ENCODE data around the gene PSMD1.
"Not testable (repeated sequence)": the region's sequence is repeated elsewhere in the genome, so short reads cannot be mapped to it uniquely, and the experiment has no call there.

Gene PSMD1

DNA sequence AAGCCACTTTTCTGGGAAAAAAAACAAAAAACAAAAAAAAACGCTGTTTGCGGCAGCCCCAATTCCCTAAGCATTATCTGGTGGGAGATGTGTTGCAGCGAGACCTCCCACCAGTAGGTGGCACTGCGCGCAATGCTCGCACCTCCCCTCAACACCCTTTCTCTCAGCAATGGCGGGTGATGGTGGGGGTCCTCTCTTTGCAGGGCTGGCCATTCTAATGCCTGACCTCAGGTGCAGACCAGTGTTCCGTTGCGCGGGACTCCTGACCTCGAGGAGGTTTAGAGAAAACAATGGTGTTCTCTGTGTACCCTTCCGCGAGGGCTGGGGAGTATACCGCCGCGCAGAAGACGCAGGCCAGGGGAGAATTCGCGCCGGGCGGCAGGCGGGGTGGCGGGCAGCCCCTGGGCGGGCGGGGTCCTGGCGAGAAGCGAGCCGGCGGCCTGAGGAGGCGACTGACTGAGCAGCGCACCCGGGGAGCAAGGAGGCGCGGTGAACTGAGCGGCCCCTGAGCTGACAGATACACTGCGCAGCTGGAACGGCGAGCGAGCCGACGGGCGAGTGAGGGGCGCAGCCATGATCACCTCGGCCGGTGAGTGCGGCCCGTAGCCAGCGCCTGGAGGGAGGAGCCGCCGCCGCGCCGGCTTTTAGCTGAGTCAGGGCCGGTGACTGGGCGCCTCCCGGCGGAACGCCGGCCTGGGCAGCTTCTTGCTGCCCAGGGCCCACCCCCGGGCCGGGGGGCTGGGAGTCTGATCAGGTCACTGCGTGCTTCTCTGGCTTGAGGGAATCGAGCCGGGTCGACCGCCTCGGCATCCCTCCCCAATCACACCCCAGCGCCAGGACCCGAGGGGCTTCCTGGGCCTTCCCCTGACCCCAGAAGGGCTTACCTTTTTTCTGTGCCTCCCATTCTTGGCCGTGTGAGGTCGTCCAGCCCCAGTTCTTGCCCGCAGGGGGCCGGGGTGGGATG, at the start of gene PSMD1:
Gene PSMD1, plus strand, starts transcription at position 415 of the 964 bp plus-strand sequence. Its CDS starts 159 bp downstream, at position 574.
- peak; percentile 68 for DNase-seq

DNA sequence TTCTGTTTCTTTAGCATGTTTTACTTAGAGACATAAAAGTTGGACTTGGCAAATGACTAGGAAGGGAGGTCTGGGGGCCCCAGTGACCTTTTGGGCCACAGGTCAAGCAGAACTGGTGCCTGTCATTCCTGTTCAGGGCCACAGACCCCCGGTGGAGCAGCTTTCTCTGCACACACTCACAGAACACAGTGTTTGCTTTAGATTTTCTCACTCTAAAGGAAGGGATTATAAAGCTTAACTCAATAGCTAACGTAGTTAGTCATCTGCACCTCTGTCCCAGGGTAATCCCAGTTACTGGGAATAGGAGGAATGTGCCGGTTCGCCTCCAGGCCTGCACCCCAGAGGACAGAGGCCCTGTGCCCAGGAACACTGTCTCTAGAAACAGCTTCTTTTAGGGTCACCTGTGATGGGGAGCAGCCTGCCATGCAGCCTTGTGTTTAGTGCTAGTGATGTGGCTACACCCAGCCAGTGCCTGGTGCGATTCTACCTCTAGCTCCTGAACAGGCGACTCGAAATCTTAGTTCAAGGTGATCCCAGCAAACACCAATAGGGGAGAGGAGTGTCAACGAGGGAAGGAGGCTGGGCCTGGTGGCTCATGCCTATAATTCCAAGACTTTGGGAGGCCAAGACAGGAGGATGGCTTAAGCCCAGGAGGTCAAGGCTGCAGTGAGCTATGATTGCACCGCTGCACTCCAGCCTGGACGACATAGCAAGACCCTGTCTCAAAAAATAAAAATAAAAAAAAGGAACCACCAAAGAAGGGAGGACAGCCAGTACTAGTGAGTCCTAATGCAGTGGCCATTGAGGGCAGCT, 49.2 kb upstream of the PSMD1 start:
- DNase-seq: no peak

DNA sequence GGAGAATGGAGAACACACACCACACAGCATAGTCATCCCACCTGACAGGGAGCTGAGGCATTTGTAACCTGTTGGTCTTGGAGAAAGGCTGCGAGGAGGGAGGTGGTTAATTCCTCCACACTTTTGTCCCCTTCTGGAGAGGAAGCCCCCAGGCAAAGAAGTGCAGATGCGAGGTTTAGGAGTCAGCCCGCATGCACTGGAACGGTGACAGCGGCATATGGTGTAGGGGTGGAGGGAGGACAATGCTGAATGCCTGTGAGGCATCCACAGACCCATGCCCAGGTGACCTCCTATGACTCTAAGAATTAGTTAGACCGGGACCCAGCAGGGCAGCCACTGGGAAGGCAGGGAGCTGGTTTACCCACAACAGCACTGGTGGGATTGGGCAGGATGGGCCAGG, 48.5 kb upstream of the PSMD1 start:
- DNase-seq: no peak

DNA sequence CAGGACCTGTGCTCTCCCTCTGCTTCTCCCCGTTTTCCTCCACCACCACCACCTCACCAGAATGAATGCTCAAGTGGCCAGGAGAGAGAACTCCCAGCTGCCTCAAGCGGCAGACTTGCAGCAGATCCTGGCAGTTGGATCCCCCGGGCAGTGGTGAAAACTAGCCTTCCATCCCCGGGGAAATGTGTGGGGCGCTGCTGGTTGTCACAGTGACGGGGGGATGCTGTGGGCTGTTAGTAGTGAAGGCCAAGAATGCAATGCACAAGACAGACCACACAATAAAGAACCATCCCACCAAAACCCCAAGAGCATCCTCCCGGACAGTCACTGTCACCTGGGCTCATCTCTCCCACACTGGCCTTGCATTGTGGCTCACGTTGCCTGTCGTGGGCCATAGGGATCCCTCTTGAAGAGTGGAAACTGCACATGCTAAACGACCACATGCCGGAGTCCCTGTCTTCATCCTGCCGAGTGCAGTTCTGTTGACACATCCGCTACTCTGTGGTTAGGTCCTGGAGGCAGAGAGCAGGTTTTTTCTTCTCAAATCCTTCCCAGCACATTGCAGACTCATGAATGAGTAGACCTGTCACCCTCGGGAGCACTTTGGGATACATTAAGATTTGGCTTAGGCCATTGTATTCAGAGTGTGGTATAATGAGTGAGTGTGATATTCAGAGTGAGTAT, 47.3 kb upstream of the PSMD1 start:
- no peak for DNase-seq

DNA sequence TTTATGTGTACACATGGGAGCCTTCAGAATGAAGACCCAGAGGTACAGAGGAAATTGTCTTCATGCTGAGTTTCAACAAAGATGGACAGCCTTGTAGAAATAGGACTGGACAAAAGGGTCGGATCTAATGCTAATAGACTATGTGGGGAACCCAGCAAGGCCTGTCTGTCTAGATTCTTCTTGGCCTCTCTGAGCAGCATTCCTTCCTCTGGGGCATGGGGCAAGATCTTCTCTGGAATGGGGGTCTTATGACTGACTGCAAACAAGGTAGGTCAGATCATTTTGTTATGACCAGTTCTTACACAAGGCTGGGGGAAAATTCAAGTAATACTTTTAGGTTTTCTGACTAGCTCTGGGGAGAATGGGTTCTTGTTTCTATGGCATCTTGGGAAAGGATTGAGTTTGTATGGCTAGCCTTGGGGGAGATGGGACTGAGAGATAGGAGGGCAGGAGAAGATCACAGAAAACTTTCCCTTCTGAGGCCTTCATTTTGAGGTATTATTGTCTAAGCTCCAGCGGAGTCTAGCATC, 46.4 kb upstream of the PSMD1 start:
- no peak for DNase-seq

DNA sequence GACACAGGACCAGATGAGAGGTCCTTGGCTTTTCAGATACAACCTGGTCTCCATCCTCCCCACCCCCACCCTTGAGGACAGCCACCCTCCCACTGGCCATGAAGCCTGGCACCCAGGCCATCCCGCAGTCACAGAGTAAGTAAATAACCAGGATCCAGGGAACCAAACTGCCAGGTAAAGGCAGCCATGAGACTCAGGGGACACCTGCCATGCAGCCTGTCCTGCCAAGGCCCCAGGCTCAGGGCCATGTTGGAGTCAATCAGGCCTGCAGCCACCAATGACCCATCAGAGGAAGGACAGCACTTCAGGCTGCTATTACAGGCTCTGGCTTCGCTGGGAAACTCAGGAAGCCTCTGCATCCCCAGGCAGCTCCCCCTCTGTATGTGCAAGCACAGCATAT, 45.1 kb upstream of the PSMD1 start:
- no peak for DNase-seq

DNA sequence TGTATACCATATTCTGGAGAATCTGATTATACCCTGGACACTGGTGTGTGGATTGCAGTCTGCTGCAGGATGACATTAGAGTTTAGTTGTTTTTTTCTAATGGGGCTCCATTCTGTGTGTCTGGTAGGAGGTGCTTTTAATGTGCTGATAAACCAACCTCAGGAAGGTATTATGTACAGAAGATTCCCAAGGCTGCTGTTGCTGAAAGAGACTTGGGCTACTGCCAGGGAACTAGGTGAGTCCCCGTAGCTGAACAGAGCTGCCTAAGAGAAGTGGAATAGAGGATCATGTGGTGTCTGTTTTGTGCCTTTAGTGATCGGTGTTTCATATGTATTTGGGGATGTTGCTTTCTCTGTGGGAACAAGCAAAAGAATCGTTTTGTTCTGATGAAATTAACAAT, 44.2 kb upstream of the PSMD1 start:
- no peak for DNase-seq

DNA sequence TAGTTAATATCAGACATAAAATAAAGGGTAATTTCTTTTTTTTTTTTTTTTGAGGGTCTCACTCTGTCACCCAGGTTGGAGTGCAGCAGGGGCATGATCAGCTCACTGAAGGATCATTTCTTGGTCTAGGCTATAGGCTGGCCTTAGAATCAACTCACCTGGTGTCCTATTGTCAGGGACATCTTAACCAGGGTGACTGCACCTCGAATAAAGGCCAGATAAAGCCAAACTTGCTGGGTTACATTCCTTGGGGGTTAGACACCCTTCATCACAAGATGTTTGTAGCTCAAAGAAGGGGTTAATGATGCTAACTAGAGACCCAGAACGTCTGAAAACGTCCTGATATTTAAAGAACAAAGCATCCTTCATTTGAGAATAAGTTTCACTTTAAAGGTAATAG, 42.8 kb upstream of the PSMD1 start:
- no peak for DNase-seq

DNA sequence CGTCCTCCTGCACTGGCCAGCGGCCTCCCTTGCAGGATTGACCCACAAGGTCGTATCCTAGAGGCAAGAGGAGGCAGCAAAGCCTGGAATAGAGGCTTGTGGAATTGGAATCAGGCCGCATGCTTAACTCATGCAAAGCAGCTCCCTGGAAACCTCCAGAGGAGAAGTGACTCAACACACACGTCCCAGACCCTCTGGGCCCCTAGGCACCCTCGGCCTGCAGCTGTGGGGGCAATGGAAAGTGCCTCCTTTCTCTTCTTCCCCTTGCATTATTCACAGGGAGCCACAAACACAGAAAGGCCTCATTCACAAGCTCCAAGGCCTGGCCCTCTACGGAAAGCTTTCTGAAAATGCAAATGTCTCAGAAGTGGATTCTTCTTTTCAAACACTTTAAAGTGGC, 41.2 kb upstream of the PSMD1 start:
- no peak for DNase-seq

DNA sequence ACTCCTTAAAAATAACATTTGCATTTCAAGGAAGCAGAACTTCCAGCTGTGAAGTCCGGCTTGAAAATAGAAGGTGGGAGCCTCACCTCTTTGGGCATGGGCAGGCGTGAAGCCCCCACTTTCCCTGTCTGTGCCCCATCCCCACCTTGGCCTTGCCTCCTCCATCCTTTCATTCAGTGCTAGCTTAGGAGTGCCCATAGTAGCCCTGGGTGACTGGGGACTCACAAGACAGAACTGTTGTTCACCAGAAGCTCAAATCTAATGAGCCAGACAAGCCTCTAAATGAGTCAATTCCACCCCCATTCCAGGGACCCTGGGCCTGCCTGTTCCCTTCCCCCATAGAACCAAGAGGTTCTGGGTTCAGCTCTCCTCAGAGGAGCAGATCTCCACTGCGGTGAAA, 40.7 kb upstream of the PSMD1 start:
- no peak for DNase-seq

DNA sequence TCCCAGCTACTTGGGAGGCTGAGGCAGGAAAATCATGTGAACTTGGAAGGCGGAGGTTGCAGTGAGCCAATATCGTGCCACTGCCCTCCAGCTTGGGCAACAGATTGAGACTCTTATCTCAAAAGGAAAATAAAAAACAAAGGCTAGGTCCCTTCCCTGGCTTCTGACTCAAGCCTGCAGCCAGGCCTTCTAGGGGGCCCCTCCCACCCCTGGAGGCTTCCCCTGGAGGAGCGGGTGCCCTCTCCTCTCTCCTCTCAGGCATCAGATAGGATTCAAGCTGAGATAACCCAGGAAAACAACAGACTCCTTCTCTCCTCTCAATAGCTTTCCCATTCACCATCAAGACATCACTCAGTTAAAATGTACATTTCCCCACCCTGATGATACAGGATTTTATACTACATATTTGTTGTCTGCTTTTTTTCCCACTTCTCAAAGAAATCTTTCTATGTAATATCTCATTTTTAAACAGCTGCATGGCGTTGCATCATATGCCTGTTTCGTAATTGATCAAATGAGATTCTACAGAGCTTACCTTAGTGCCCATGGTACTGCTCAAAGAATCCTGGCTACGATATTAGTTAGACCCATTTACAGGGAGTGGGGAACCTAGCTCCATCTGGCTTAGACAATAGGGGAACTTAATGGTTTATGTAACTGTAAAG, 40.0 kb upstream of the PSMD1 start:
- DNase-seq: no peak

DNA sequence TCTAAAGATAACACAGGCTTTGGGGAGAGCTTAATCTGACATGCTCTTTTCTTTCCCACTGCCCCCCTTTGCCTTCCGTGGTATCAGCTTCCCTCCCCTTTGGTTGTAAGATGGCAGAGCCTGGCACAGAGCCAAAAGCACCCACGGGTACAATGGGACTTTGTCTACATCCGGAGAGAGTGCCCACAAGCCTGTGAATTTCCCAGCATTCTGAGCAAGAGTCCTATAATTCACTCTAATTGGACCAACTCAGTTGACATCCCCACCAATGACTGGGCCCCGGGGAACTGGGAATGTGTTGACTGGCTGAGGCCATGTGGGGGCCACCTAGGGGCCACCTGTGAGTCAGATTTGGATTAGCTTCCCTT, 39.5 kb upstream of the PSMD1 start:
- DNase-seq: no peak

DNA sequence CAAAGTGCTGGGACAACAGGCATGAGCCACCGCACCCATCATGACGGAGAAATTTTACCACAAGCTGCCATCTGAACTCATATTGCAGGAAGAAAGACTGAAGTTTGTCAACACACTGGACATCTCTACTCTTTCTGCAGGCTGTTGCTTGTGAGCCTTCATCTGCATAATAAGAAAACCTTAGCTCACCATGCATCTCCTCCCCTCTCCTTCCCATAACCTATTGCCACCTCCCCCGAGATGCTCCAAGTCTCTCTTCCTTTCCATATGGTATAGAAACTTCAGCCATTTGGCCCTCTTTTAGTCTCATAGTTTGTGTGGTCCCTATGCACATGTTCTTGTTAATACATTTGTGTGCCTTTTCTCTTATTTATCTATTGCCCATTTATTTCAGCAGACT, 38.5 kb upstream of the PSMD1 start:
- DNase-seq: no peak

DNA sequence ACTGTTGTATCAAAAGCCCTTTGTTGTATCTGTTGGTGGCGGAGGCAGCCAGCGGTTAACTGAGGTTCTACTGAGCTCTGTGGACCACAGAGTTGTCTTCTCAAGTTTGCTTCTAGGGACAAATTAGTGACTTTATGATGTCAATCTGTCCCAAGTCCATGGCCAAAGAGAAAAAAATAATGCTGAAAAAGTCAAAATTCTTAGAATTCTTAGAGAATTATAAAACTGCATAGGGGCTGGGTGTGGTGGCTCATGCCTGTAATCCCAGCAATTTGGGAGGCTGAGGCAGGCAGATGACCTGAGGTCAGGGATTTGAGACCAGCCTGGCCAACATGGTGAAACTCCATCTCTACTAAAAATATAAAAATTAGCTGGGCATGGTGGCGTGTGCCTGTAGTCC, 31.6 kb upstream of the PSMD1 start:
- not testable (repeated sequence) for DNase-seq

DNA sequence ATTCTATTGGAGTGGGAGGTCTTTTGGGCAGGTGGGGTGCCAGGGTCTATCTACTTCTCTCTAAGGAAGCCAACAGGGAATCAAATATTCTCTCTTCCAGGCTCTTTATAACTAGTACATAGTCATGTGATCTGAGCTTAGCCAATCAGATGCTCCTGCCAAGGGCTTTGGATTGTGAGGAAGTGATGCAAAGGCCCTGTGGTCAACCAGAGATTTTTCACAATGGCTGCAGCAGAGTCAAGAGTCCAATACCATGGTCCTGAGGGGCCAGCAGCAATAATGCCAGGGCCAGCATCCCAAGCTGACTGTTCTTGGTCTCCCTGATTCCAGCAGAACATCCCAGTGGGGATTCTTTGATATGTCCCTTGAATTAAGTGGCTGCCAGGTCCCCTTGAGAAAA, 27.8 kb upstream of the PSMD1 start:
- no peak for DNase-seq

DNA sequence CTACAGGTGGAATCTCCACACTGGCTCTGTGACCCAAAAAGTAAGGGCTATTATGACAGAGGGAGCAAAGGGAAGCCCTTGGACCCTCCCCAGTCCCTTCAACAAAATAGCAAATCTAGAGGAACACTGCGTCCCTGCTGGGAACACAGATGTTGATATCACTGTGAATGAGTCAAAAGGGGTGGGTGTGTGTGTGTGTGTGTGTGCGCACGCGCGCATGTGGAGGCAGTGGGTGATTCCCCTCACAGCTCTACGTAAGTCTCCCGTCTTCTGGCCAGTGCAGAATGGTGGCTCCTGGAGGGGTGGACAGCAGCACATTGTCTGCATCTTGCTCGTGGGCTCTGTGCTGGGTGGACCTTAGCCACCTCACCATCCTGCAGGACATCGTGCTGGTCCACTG, 27.1 kb upstream of the PSMD1 start:
- DNase-seq: no peak

DNA sequence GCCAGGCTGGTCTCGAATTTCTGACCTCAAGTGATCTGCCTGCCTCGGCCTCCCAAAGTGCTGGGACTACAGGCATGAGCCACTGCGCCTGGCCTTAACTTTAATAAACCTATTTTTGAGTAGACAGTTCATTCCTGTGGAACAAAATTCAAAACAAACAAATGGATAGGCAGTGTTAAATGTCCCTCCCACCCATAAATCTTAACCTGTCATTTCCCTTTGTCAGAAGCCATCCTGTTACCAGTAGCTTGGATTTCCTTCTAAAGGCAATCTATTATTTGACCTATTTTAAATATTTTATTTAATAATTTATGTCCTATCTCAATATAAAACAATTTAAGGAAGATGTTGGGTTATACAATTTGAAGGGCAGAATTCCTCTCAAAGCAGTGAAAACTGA, 25.9 kb upstream of the PSMD1 start:
- no peak for DNase-seq

DNA sequence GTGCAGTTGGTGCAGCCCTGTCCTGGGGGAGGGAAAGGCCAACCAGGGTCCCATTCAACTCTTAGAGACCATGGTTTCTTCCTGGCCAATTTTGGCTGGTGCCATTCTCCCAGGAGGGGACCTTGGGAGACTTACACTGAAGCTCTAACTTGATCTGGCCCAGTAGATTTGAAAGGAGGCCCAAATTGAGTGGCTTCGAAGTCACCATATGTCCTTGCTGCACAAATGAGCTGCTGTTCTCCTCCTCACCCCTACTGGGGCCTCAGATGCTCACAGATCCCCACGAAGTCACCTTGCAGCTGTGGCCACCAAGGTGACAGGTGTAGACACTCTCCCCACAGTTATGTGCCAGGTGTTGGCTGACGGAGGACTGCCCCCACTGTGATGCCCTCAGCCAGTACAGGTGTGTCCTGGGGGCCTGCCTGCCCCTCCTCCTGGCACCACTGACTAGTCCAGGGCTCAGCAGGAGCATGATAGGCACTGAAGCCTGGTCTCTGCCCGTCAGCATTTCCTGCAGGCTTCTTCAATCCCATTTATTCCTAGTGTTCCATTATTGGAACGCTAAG, 24.0 kb upstream of the PSMD1 start:
- no peak for DNase-seq

DNA sequence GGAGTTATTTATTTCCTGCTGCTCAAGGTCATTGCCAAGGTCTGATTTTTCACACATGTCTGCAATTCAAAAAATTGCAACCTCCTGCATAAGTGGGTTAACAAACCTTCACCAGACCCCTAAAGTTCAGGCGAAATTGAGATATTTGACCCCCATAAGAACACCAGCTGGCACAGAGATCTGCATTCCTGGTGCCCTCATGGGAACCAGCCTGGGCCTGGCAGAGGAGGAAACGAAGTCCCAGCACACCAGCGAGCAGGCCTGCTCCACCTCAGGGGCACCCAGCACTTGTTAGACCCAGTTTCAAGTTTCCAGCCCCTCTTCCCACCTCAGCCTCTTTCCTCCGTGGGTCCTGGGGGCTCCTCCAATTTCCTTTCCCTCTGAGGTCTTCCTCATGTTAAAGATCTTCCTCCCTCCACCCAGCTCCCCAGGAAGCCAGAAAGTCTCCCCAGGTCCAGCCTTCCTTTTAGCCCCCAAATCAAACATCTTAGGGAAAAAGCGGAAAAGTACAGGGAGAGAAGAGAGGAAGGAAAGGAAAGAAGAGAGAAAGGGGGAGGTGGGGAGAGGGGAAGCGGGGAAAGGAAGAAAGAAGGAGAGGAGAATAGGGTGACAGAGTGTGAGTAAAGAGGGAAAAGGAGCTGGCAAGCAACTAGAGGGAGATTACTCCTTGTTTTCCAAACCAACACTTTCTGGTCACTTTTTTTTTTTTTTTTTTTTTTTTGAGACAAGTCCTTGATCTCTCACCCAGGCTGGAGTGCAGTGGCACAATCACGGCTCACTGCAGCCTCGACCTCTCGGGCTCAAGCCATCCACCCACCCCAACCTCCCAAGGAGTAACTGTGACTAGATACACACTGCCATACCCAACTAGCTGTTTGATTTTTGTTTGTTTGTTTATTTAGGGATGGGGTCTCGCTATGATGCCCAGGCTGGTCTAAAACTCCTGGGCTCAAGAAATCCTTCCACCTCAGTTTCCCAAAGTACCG, 23.2 kb upstream of the PSMD1 start:
- DNase-seq: no peak

DNA sequence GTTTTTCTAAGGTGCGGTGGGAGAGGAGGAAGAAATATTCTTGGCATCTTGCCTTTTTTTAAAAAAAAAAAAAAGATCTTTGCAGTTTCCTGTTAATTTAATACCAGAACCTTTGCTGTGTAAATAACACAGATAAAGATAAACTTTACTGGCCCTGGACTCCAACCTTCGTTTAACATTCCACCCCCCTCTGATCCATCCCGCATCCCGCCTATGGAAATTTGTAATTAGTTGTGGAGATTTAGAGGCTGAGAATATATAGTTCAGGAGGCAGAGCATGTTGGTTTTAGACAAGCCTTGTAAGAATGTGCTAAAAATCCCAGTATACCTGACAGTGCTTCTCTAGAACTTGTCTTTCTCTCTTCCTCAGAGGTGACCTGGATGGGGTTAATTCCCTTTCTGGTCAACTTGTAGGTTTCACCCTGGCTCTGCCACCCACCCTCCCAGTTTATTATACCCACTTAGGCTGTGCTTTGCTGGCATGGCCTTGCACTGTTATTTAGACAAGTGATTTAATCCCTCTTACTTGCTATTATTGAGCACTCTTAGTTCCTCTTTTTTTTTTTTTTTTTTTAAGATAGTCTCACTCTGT, 22.3 kb upstream of the PSMD1 start:
- DNase-seq: no peak

DNA sequence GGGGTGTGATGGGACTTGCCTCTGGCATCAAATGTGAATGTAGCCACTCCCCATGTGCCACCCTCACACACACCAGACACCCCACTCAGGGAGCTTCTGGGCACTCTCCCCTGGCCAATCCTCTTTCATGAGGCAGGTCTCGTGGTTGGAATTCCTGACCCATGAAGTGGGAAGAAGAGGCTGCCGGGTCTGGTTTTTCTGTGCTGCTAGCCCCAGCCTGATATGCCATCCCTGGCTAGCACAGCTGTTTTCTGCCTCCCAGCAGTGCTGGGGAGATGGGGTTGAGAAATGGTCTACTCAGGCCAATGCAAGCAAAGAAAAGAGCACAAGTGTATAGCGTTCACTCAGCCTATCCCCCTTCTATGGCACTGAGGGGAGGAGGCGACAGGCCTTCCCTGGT, 20.5 kb upstream of the PSMD1 start:
- no peak for DNase-seq

All from NCI-H2171 treated with DMSO at 0.1 percent for 48 hours (cell line).